CD4-positive, alpha-beta memory T cell (primary cell): ENCODE results near the gene NT5C2. TPM values are rescaled to one million over a fixed set of nuclear protein-coding genes. Genes with fewer than 3 reads are reported as not detected.
A peak's percentile ranks its signal among the peaks of the same experiment; 100 is the strongest.

Experiments
- CTCF ChIA-PET: fragments of 350-600 bp; sonication (Branson Sonifier 250); formaldehyde crosslinking; loops from one replicate; lab custom pipeline; 2021; ENCODE audit warnings: inconsistent platforms; ENCODE audit not compliant: partially characterized antibody; lab: Charles Lee
- POLR2A ChIA-PET: fragments of 350-600 bp; sonication (Branson Sonifier 250); formaldehyde crosslinking; loops from one replicate; lab custom pipeline; 2021; ENCODE audit not compliant: partially characterized antibody; lab: Charles Lee
- DNase-seq, 5 donors: peaks; one replicate each; pipeline versions ENCODE4 v3.0.0 to v3.0.0-alpha.2; 2020 to 2022; ENCODE audit warnings: mixed read lengths in 1 of 5
- H3K27ac ChIP-seq: one replicate; pipeline ENCODE4 v1.7.0; 2013; ENCODE audit warnings: low read depth, low read length
- H3K27me3 ChIP-seq: 2 replicates; pipeline ENCODE4 v1.7.0; 2013; ENCODE audit warnings: mild to moderate bottlenecking, low read length, moderate library complexity; ENCODE audit not compliant: insufficient read depth
- H3K36me3 ChIP-seq: 2 replicates; pipeline ENCODE4 v1.7.0; 2013; ENCODE audit warnings: mild to moderate bottlenecking, low read length, moderate library complexity; ENCODE audit not compliant: insufficient read depth
- H3K4me1 ChIP-seq: 2 replicates; pipeline ENCODE4 v1.7.0; 2013; ENCODE audit warnings: mild to moderate bottlenecking, low read length, moderate library complexity; ENCODE audit not compliant: insufficient read depth
- H3K4me3 ChIP-seq, 2 donors: one replicate each; pipeline ENCODE4 v1.7.0; 2013; ENCODE audit warnings: low read length in 2 of 2, mild to moderate bottlenecking in 1 of 2
- H3K9me3 ChIP-seq, 2 donors: one replicate each; pipeline ENCODE4 v1.7.0; 2013; ENCODE audit warnings: low read length in 2 of 2, control low read depth in 1 of 2; ENCODE audit not compliant: control insufficient read depth in 1 of 2
- H3K27ac Mint-ChIP-seq, 7 donors: one replicate each; pipeline ENCODE4 v1.8.0; 2020 to 2021; ENCODE audit warnings: mixed read lengths in 7 of 7, mild to moderate bottlenecking in 6 of 7, inconsistent platforms in 3 of 7, moderate library complexity in 3 of 7
- H3K27me3 Mint-ChIP-seq, 2 donors: one replicate each; pipeline ENCODE4 v1.8.0; 2020 to 2021; ENCODE audit warnings: mixed read lengths in 2 of 2
- H3K36me3 Mint-ChIP-seq, 2 donors: one replicate each; pipeline ENCODE4 v1.8.0; 2020 to 2021; ENCODE audit warnings: mixed read lengths in 2 of 2, inconsistent platforms in 1 of 2, mild to moderate bottlenecking in 1 of 2
- H3K4me1 Mint-ChIP-seq, 4 donors: one replicate each; pipeline ENCODE4 v1.8.0; 2020 to 2021; ENCODE audit warnings: mixed read lengths in 4 of 4, mild to moderate bottlenecking in 1 of 4
- H3K4me3 Mint-ChIP-seq, 8 donors: one replicate each; pipeline ENCODE4 v1.8.0; 2020 to 2021; ENCODE audit warnings: mixed read lengths in 8 of 8, mild to moderate bottlenecking in 7 of 8, moderate library complexity in 6 of 8, inconsistent platforms in 3 of 8
- H3K9me3 Mint-ChIP-seq, 8 donors: one replicate each; pipeline ENCODE4 v1.8.0; 2020 to 2021; ENCODE audit warnings: mixed read lengths in 8 of 8, mild to moderate bottlenecking in 5 of 8, inconsistent platforms in 3 of 8, moderate library complexity in 1 of 8
- intact Hi-C: fragments of 100-400 bp; cut with micrococcal nuclease; formaldehyde crosslinking; loops from one replicate; pipeline ENCODE4 v1.15.1; 2023
- polyA plus RNA-seq, 2 donors: library from polyadenylated mRNA; unstranded; fragments of 300-500 nt; fragmentation: Illumina TruSeq; gene quantifications; one replicate each; pipeline ENCODE4 v1.2.3, GENCODE V29; 2021
- total RNA-seq, 2 experiments: library from RNA; stranded (reverse); gene quantifications; one replicate each; pipeline ENCODE4 v1.2.3, GENCODE V29; 2021

The NT5C2 gene
- total and polyA plus RNA-seq, 4 experiments from 2014 or later = 54.3 to 80.4 (median 79.3) TPM

- no peak overlapping the region for H3K4me3 ChIP-seq
- intact Hi-C loops = no loop called here
- no peaks in the 10 kb centered on the region for H3K4me1 ChIP-seq
- H3K9me3 Mint-ChIP-seq = no peaks in the 10 kb centered on the region
- H3K27ac ChIP-seq = no peak overlapping the region
- no peaks in the 10 kb centered on the region for H3K27me3 Mint-ChIP-seq
- ChIA-PET CTCF (no interaction called here), POLR2A (no interaction called here)
- no peak overlapping the region for H3K27ac Mint-ChIP-seq
- H3K36me3 Mint-ChIP-seq = peaks cover 22 to 48% of the 10 kb centered on the region in 2 donors
- H3K9me3 ChIP-seq = no peaks in the 10 kb centered on the region
- peaks cover 0 to under 1% (median 0%) of the 10 kb centered on the region in 4 donors for H3K4me1 Mint-ChIP-seq
- H3K27me3 ChIP-seq = no peaks in the 10 kb centered on the region
- peaks cover 10% of the 10 kb centered on the region for H3K36me3 ChIP-seq
- no peak overlapping the region for H3K4me3 Mint-ChIP-seq
- no peak for DNase-seq
Measured at GRCh38 chr10:103105462-103105861, 87.6 kb downstream of the NT5C2 start.

- H3K9me3 Mint-ChIP-seq = no peaks in the 10 kb centered on the region
- intact Hi-C loops = no loop called here
- Histone ChIP-seq H3K27ac (no peak overlapping the region), H3K27me3 (no peaks in the 10 kb centered on the region), H3K36me3 (peaks cover 18% of the 10 kb centered on the region), H3K4me1 (no peaks in the 10 kb centered on the region), H3K9me3 (no peaks in the 10 kb centered on the region), H3K4me3 (no peak overlapping the region)
- no peaks in the 10 kb centered on the region for H3K4me1 Mint-ChIP-seq
- peaks cover 24 to 54% of the 10 kb centered on the region in 2 donors for H3K36me3 Mint-ChIP-seq
- ChIA-PET CTCF (interaction anchor here (1.7 kb wide), 1 partner anchor 12 kb away, joined by 5 read pairs; no protein-coding TSS in a partner anchor), POLR2A (no interaction called here)
- H3K4me3 Mint-ChIP-seq = no peak overlapping the region
- DNase-seq = no peak
- peak overlapping the region in 2 of 7 donors; percentile 27 to 35 for H3K27ac Mint-ChIP-seq
- no peaks in the 10 kb centered on the region for H3K27me3 Mint-ChIP-seq
Measured at GRCh38 chr10:103104721-103105120, 88.4 kb downstream of the NT5C2 start.

- Histone ChIP-seq H3K27me3 (no peaks in the 10 kb centered on the region), H3K27ac (no peak overlapping the region), H3K9me3 (no peaks in the 10 kb centered on the region), H3K4me3 (no peak overlapping the region), H3K4me1 (no peaks in the 10 kb centered on the region), H3K36me3 (peaks cover 20% of the 10 kb centered on the region)
- no peak for DNase-seq
- Mint-ChIP-seq H3K4me1 (no peaks in the 10 kb centered on the region), H3K36me3 (peaks cover 21 to 54% of the 10 kb centered on the region in 2 donors), H3K27ac (peak overlapping the region in 1 of 7 donors; percentile 57), H3K9me3 (no peaks in the 10 kb centered on the region), H3K27me3 (no peaks in the 10 kb centered on the region), H3K4me3 (no peak overlapping the region)
- ChIA-PET CTCF (interaction anchor here (1.7 kb wide), 1 partner anchor 11 kb away, joined by 5 read pairs; no protein-coding TSS in a partner anchor), POLR2A (no interaction called here)
- intact Hi-C loops = no loop called here
Measured at GRCh38 chr10:103103989-103104388, 89.1 kb downstream of the NT5C2 start.

GRCh38 chr10:103102195-103102594 is 90.9 kb downstream of the NT5C2 start:
- Histone ChIP-seq H3K4me3 (no peak overlapping the region), H3K4me1 (no peaks in the 10 kb centered on the region), H3K27me3 (no peaks in the 10 kb centered on the region), H3K36me3 (peaks cover 37% of the 10 kb centered on the region), H3K27ac (no peak overlapping the region), H3K9me3 (no peaks in the 10 kb centered on the region)
- CTCF ChIA-PET = no interaction called here
- H3K4me1 Mint-ChIP-seq = no peaks in the 10 kb centered on the region
- no peaks in the 10 kb centered on the region for H3K27me3 Mint-ChIP-seq
- intact Hi-C loops = no loop called here
- no peaks in the 10 kb centered on the region for H3K9me3 Mint-ChIP-seq
- H3K27ac Mint-ChIP-seq = peak overlapping the region in 1 of 7 donors; percentile 57
- H3K36me3 Mint-ChIP-seq = peaks cover 27 to 68% of the 10 kb centered on the region in 2 donors
- DNase-seq = no peak
- no peak overlapping the region for H3K4me3 Mint-ChIP-seq
- POLR2A ChIA-PET = no interaction called here

GRCh38 chr10:103100620-103101019 is 92.5 kb downstream of the NT5C2 start:
- Histone ChIP-seq H3K4me1 (no peaks in the 10 kb centered on the region), H3K27me3 (no peaks in the 10 kb centered on the region), H3K27ac (no peak overlapping the region), H3K9me3 (no peaks in the 10 kb centered on the region), H3K4me3 (no peak overlapping the region), H3K36me3 (peaks cover 45% of the 10 kb centered on the region)
- Mint-ChIP-seq H3K27me3 (no peaks in the 10 kb centered on the region), H3K4me3 (no peak overlapping the region), H3K9me3 (no peaks in the 10 kb centered on the region), H3K4me1 (peaks cover 0 to 1% (median 0%) of the 10 kb centered on the region in 4 donors), H3K36me3 (peaks cover 30 to 61% of the 10 kb centered on the region in 2 donors), H3K27ac (no peak overlapping the region)
- DNase-seq = no peak
- ChIA-PET POLR2A (no interaction called here), CTCF (interaction anchor here (1.1 kb wide), 1 partner anchor 144 kb away, joined by 4 read pairs; no protein-coding TSS in a partner anchor)
- intact Hi-C loops = no loop called here

DNA sequence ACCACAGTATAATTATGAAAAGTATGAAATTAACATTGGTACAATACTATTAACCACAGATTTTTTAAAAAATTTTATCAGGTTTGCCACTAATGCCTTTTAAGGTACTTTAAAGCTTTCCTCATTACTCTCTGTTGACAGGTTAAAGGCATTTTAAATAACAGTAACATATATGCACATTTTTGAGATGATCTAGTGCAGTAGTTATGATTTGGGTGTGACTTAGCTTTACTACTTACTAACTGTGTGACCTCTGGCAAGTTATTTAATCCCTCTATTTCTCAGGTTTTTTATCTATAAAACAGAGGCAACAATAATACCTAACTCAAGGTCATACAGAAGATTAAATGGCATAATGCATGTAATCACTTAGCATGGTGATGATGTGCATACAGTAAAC is 94.8 kb downstream of the NT5C2 start:
- Mint-ChIP-seq H3K4me1 (peaks cover 0 to 1% (median 0%) of the 10 kb centered on the region in 4 donors), H3K27me3 (no peaks in the 10 kb centered on the region), H3K9me3 (no peaks in the 10 kb centered on the region), H3K4me3 (no peak overlapping the region), H3K36me3 (peaks cover 31 to 62% of the 10 kb centered on the region in 2 donors), H3K27ac (peak overlapping the region in 1 of 7 donors; percentile 43)
- ChIA-PET CTCF (no interaction called here), POLR2A (no interaction called here)
- no peak overlapping the region for H3K27ac ChIP-seq
- intact Hi-C loops = no loop called here
- H3K9me3 ChIP-seq = no peaks in the 10 kb centered on the region
- peaks cover 52% of the 10 kb centered on the region for H3K36me3 ChIP-seq
- H3K4me3 ChIP-seq = no peak overlapping the region
- no peaks in the 10 kb centered on the region for H3K27me3 ChIP-seq
- H3K4me1 ChIP-seq = no peaks in the 10 kb centered on the region
- no peak for DNase-seq

DNA sequence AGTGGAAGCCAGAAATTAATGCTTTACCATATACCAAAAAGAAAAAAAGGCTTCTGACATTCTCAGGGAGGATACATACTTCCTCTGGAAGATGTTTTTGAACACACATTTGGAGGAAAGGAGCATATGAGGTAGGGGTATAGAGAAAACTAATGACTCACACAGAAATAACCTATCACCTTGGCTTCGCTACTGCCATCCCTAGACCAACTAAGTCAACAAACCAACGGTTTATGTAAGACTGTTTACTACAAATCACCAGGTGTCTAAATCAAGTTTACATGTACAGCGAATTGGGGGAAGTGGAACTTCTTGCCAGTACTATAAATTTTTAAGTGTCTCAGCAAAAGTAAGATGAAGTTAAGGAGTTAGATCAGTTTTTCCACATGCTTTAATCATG is 96.9 kb downstream of the NT5C2 start:
- Mint-ChIP-seq H3K27me3 (no peaks in the 10 kb centered on the region), H3K27ac (peak overlapping the region in 2 of 7 donors; percentile 32 to 68), H3K9me3 (no peaks in the 10 kb centered on the region), H3K4me3 (no peak overlapping the region), H3K4me1 (peaks cover 0 to 1% (median 0%) of the 10 kb centered on the region in 4 donors), H3K36me3 (peaks cover 40 to 71% of the 10 kb centered on the region in 2 donors)
- POLR2A ChIA-PET = no interaction called here
- CTCF ChIA-PET = no interaction called here
- Histone ChIP-seq H3K9me3 (no peaks in the 10 kb centered on the region), H3K4me1 (no peaks in the 10 kb centered on the region), H3K36me3 (peaks cover 70% of the 10 kb centered on the region), H3K4me3 (no peak overlapping the region), H3K27me3 (no peaks in the 10 kb centered on the region), H3K27ac (no peak overlapping the region)
- intact Hi-C loops = no loop called here
- DNase-seq = no peak
